ENCODE results near the gene SLC10A1.

DNA sequence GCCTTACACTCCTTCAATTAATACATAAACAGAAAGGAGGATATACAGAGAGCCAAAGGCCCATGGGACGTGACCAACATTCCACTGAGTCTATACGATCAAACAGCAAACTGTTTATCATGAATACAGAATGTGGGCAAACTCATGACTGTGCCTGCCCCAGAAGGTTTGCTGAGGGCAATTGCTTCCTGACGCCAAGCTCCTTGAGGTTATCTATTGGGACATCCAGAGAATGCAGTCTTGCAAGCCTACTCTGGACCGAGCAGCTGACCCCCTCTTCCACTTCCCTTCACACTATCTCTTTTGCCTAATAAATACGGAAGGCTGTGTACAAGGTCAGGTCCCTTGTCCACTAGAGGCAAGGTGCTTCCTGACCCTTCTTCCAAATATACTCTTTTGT is 18.5 kb upstream of the SLC10A1 start:
- TF ChIP-seq, protein P1, sequence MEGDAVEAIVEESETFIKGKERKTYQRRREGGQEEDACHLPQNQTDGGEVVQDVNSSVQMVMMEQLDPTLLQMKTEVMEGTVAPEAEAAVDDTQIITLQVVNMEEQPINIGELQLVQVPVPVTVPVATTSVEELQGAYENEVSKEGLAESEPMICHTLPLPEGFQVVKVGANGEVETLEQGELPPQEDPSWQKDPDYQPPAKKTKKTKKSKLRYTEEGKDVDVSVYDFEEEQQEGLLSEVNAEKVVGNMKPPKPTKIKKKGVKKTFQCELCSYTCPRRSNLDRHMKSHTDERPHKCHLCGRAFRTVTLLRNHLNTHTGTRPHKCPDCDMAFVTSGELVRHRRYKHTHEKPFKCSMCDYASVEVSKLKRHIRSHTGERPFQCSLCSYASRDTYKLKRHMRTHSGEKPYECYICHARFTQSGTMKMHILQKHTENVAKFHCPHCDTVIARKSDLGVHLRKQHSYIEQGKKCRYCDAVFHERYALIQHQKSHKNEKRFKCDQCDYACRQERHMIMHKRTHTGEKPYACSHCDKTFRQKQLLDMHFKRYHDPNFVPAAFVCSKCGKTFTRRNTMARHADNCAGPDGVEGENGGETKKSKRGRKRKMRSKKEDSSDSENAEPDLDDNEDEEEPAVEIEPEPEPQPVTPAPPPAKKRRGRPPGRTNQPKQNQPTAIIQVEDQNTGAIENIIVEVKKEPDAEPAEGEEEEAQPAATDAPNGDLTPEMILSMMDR (conservative IDR thresholded peaks at IDR 0.05; ENCODE audit: low read length), result no peak
- TF ChIP-seq EZH2phosphoT487 (IDR thresholded peaks at IDR 0.05; ENCODE audit: borderline replicate concordance), result no peak
